SU-DHL-6 (cell line): Measurements from ENCODE around the gene CATSPERD.

Source experiments
- H2AFZ ChIP-seq: fragments of 200-600 bp; sonication (generic); 2 replicates; pipeline ENCODE4 v1.6.1; 2014; ENCODE audit warnings: low read depth, mild to moderate bottlenecking, moderate library complexity, mixed read lengths, antibody characterized with exemption, low read length; ENCODE audit not compliant: severe bottlenecking
- H3F3A ChIP-seq: fragments of 200-600 bp; shearing (Covaris generic); 2 replicates; pipeline ENCODE4 v1.6.0; 2016; ENCODE audit warnings: antibody characterized with exemption, mild to moderate bottlenecking; ENCODE audit not compliant: insufficient read depth
- H3K27ac ChIP-seq: fragments of 200-600 bp; sonication (generic); 2 replicates; pipeline ENCODE4 v1.5.1; 2016; ENCODE audit warnings: low read depth, mild to moderate bottlenecking, low read length, moderate library complexity, mixed read lengths
- H3K27me3 ChIP-seq: fragments of 200-600 bp; sonication (generic), shearing (Covaris generic); 2 replicates; pipeline ENCODE4 v1.6.0; 2014; ENCODE audit warnings: mild to moderate bottlenecking, low read length
- H3K36me3 ChIP-seq: fragments of 200-600 bp; sonication (generic); 2 replicates; pipeline ENCODE4 v1.6.1; 2014; ENCODE audit warnings: mild to moderate bottlenecking, low read length, mixed read lengths
- H3K4me2 ChIP-seq: fragments of 300-600, 200-600 bp; shearing (Covaris generic), sonication (generic); 2 replicates; pipeline ENCODE4 v1.6.0; 2014; ENCODE audit warnings: low read length, low read depth, mild to moderate bottlenecking; ENCODE audit not compliant: poor library complexity, severe bottlenecking
- H3K4me3 ChIP-seq: fragments of 200-600 bp; sonication (generic); 2 replicates; pipeline ENCODE4 v1.5.1; 2014; ENCODE audit warnings: antibody characterized with exemption, low read length, mild to moderate bottlenecking, mixed read lengths; ENCODE audit not compliant: insufficient read depth, poor library complexity, severe bottlenecking
- H3K79me2 ChIP-seq: fragments of 200-600 bp; sonication (generic); 2 replicates; pipeline ENCODE4 v1.6.1; 2014; ENCODE audit warnings: mild to moderate bottlenecking, low read length, moderate library complexity; ENCODE audit not compliant: insufficient read depth
- H3K9ac ChIP-seq: fragments of 200-600 bp; sonication (generic); 2 replicates; pipeline ENCODE4 v1.7.0; 2014; ENCODE audit warnings: mild to moderate bottlenecking, low read length
- H3K9me2 ChIP-seq: fragments of 200-600 bp; sonication (generic); replicated peaks from 2 replicates; pipeline ENCODE4 v1.6.1; 2014; ENCODE audit warnings: low read length; ENCODE audit not compliant: insufficient read depth
- H3K9me3 ChIP-seq: fragments of 200-600 bp; sonication (generic); 2 replicates; pipeline ENCODE4 v1.6.1; 2014; ENCODE audit warnings: low read length, mixed read lengths; ENCODE audit not compliant: insufficient read depth
- H4K20me1 ChIP-seq: fragments of 200-600 bp; sonication (generic); 2 replicates; pipeline ENCODE4 v1.6.1; 2014; ENCODE audit warnings: low read depth, mild to moderate bottlenecking, antibody characterized with exemption, low read length, moderate library complexity, mixed read lengths
- EZH2phosphoT487 ChIP-seq: fragments of 200-600 bp; sonication (generic), shearing (Covaris generic); conservative IDR thresholded peaks from 2 replicates; pipeline ENCODE4 v1.6.1; 2018; ENCODE audit warnings: mild to moderate bottlenecking, antibody characterized with exemption, low read length, moderate library complexity, mixed read lengths
- TF ChIP-seq, protein P1 (sequence below): fragments of 200-600 bp; sonication (generic); IDR thresholded peaks from one replicate; pipeline ENCODE4 v1.5.1; 2017; ENCODE audit warnings: antibody characterized with exemption, mild to moderate bottlenecking, low read length, moderate library complexity; ENCODE audit not compliant: insufficient read depth, poor library complexity, severe bottlenecking

The CATSPERD gene

DNA sequence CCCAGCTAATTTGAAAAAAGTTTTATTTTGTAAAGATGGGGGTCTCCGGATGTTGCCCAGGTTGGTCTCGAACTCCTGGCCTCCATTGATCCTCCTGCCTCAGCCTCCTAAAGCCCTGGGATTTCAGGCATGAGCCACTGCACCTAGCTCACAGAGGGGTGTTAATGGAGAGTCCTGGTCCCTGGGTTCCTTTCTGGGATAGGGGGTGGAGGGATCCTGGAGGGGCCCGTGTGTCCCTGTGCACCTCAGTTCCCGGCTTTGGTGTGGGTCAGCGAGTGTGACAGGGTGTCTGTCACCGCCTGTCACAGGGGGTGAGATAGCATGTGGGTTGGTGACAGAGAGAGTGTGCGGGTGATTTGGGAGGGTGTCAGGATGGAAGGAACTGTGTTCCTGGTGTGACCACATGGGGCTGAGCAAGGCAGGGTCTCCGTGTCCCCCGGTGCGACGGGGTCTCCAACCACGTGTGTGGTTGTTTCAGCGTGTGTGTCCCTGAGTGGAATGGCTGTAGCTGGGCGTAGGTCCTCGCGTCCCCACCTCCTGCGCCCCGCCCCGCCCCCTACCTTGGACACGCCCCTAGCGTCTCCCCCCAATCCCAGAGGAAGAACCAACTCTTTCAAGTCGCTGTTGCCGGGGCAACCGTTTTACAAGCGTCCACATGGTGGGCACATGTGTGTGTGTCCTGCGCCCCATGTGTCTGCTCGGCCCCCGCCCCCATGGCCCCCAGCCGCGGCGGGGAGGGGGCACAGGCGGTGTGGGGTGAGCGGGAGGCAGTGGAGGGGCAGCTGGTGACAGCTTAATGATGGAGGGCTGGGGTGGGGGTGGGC lies 81.6 kb downstream of the CATSPERD start:
- Histone ChIP-seq H3K9me2 (no peaks in the 10 kb centered on the region), H3K79me2 (no peaks in the 10 kb centered on the region), H3K4me3 (no peak overlapping the region), H3K4me2 (no peak overlapping the region), H4K20me1 (no peaks in the 10 kb centered on the region), H3K27me3 (no peaks in the 10 kb centered on the region), H2AFZ (no peak overlapping the region), H3K36me3 (no peaks in the 10 kb centered on the region), H3K9me3 (no peaks in the 10 kb centered on the region), H3K9ac (no peak overlapping the region), H3F3A (no peaks in the 10 kb centered on the region), H3K27ac (no peak overlapping the region)
- TF ChIP-seq EZH2phosphoT487: no peak
- TF ChIP-seq, protein P1, sequence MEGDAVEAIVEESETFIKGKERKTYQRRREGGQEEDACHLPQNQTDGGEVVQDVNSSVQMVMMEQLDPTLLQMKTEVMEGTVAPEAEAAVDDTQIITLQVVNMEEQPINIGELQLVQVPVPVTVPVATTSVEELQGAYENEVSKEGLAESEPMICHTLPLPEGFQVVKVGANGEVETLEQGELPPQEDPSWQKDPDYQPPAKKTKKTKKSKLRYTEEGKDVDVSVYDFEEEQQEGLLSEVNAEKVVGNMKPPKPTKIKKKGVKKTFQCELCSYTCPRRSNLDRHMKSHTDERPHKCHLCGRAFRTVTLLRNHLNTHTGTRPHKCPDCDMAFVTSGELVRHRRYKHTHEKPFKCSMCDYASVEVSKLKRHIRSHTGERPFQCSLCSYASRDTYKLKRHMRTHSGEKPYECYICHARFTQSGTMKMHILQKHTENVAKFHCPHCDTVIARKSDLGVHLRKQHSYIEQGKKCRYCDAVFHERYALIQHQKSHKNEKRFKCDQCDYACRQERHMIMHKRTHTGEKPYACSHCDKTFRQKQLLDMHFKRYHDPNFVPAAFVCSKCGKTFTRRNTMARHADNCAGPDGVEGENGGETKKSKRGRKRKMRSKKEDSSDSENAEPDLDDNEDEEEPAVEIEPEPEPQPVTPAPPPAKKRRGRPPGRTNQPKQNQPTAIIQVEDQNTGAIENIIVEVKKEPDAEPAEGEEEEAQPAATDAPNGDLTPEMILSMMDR: no peak

DNA sequence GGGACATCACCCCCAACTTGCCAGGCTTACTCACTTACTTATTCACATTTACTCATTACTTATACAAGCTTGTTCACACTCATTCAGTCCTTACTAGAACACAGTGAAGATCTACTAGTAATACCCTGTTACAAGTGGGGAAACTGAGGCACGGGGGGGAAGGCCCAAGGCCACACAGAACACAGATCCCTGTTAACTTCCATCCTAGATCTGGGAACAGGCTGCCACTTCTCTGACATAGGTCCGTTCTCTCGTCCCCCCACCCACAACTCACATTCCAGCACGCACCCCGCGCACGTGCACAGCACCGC lies 83.0 kb downstream of the CATSPERD start:
- peak overlapping the region; percentile 48 for H3K4me2 ChIP-seq
- H3K27me3 ChIP-seq: no peaks in the 10 kb centered on the region
- H3K36me3 ChIP-seq: no peaks in the 10 kb centered on the region
- H3F3A ChIP-seq: no peaks in the 10 kb centered on the region
- no peaks in the 10 kb centered on the region for H3K9me3 ChIP-seq
- H2AFZ ChIP-seq: peak overlapping the region; percentile 57
- no peak for TF ChIP-seq EZH2phosphoT487
- TF ChIP-seq, protein P1: no peak
- H4K20me1 ChIP-seq: no peaks in the 10 kb centered on the region
- no peaks in the 10 kb centered on the region for H3K79me2 ChIP-seq
- H3K4me3 ChIP-seq: no peak overlapping the region
- peak overlapping the region; percentile 34 for H3K9ac ChIP-seq
- no peaks in the 10 kb centered on the region for H3K9me2 ChIP-seq
- H3K27ac ChIP-seq: no peak overlapping the region

DNA sequence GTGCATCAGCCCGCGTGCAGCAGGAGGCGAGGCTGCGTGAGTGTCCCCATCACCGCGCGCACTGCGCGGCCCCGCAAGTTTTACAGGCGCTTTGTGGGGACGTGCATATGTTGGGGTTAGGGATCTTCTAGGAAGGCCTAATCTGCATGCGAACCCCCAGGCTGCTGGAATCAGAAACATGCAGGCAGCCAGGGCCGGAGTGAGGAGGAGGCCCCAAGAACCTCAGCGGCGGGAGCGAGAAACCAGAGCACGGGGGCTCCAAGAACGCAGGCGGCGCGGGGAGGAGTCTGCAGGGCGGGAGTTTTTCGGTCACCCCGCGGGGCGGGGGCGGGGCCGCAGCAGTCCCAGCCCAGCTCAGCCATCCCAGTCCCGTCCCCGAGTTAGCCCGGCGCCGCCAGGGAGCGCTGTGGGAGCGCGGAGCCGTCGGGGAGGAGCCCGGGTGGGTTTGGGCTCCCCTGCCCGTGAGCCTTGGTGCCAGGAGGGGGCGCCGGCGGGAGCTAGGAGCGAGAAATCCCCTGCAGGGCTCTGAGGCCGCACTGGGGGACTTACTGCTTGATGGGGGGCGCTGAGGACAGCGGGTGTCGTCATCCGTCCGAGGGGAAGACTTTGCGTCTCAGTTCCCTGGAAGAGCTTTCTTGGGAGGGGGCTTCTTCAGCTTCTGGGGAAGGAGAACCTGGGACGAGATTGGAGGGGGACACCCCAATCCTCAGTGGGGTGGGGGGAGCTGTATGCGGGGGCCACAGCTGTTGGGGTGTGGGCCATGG lies 83.5 kb downstream of the CATSPERD start:
- Histone ChIP-seq H3K79me2 (no peaks in the 10 kb centered on the region), H2AFZ (peak overlapping the region; percentile 77), H3K36me3 (no peaks in the 10 kb centered on the region), H3K27me3 (no peaks in the 10 kb centered on the region), H3F3A (no peaks in the 10 kb centered on the region), H3K27ac (no peak overlapping the region), H4K20me1 (no peaks in the 10 kb centered on the region), H3K4me3 (peak overlapping the region; percentile 47), H3K9me2 (no peaks in the 10 kb centered on the region), H3K9me3 (no peaks in the 10 kb centered on the region), H3K4me2 (peak overlapping the region; percentile 73), H3K9ac (peak overlapping the region; percentile 34)
- TF ChIP-seq EZH2phosphoT487: no peak
- TF ChIP-seq, protein P1: peak; percentile 96
